ENCODE data around the gene DAZAP1. TPM values are rescaled to one million over a fixed set of nuclear protein-coding genes. Genes with fewer than 3 reads are reported as not detected.
A peak's percentile ranks its signal among the peaks of the same experiment; 100 is the strongest.

DAZAP1 gene
- total RNA-seq, 2 donors from 2014 or later, result 154 to 179 TPM

GRCh38 chr19:1416014-1416841 is 8.8 kb downstream of the DAZAP1 start:
- Histone ChIP-seq H3K36me3 (ENCODE audit: control insufficient read depth, insufficient read depth, low read length) (peaks cover 54% of the 10 kb centered on the region), H3K27ac (ENCODE audit: low read depth, low read length) (peak overlapping the region; percentile 3), H3K4me1 (ENCODE audit: control insufficient read depth, insufficient read depth, low read length) (peaks cover 6% of the 10 kb centered on the region), H3K9ac (ENCODE audit: extremely low read depth, low read length, poor library complexity, severe bottlenecking) (no peak overlapping the region), H3K9me3 (ENCODE audit: control insufficient read depth, low read length) (no peaks in the 10 kb centered on the region), H3K4me3 (ENCODE audit: low read length) (no peak overlapping the region), H3K27me3 (ENCODE audit: control insufficient read depth, insufficient read depth, low read length, poor library complexity, severe bottlenecking) (no peaks in the 10 kb centered on the region)
- H3K27me3 Mint-ChIP-seq (ENCODE audit: insufficient read depth), result no peaks in the 10 kb centered on the region
- peaks cover 17% of the 10 kb centered on the region for H3K4me1 Mint-ChIP-seq
- peak overlapping the region; percentile 92 for H3K27ac Mint-ChIP-seq
- no peak for DNase-seq
- TF ChIP-seq CTCF (conservative IDR thresholded peaks at IDR 0.05), result no peak
- WGBS, 2 experiments (ENCODE audit: insufficient coverage in 1 of 2, insufficient read length in 1 of 2), result 84 to 90% methylated on average over 22 to 28 of the region's 28 CpGs
- peak overlapping the region; percentile 38 for H3K4me3 Mint-ChIP-seq
- H3K36me3 Mint-ChIP-seq (ENCODE audit: low read depth), result peaks cover 37% of the 10 kb centered on the region
- H3K9me3 Mint-ChIP-seq, result no peaks in the 10 kb centered on the region

- Mint-ChIP-seq H3K4me3 (no peak overlapping the region), H3K27me3 (ENCODE audit: insufficient read depth) (no peaks in the 10 kb centered on the region), H3K27ac (peak overlapping the region; percentile 85), H3K4me1 (peaks cover 17% of the 10 kb centered on the region), H3K9me3 (no peaks in the 10 kb centered on the region), H3K36me3 (ENCODE audit: low read depth) (peaks cover 38% of the 10 kb centered on the region)
- Histone ChIP-seq H3K36me3 (ENCODE audit: control insufficient read depth, insufficient read depth, low read length) (peaks cover 62% of the 10 kb centered on the region), H3K4me1 (ENCODE audit: control insufficient read depth, insufficient read depth, low read length) (peaks cover 6% of the 10 kb centered on the region), H3K9ac (ENCODE audit: extremely low read depth, low read length, poor library complexity, severe bottlenecking) (no peak overlapping the region), H3K27me3 (ENCODE audit: control insufficient read depth, insufficient read depth, low read length, poor library complexity, severe bottlenecking) (no peaks in the 10 kb centered on the region), H3K4me3 (ENCODE audit: low read length) (no peak overlapping the region), H3K9me3 (ENCODE audit: control insufficient read depth, low read length) (no peaks in the 10 kb centered on the region), H3K27ac (ENCODE audit: low read depth, low read length) (no peak overlapping the region)
- DNase-seq, result no peak
- no peak for TF ChIP-seq CTCF (conservative IDR thresholded peaks at IDR 0.05)
- WGBS, 2 experiments (ENCODE audit: insufficient coverage in 1 of 2, insufficient read length in 1 of 2), result 96 to 99% methylated on average over 16 to 21 of the region's 21 CpGs
Measured at GRCh38 chr19:1417145-1417544, 9.8 kb downstream of the DAZAP1 start.

- no peak for TF ChIP-seq CTCF (conservative IDR thresholded peaks at IDR 0.05)
- Mint-ChIP-seq H3K27ac (peak overlapping the region; percentile 85), H3K4me1 (peaks cover 17% of the 10 kb centered on the region), H3K36me3 (ENCODE audit: low read depth) (peaks cover 43% of the 10 kb centered on the region), H3K9me3 (no peaks in the 10 kb centered on the region), H3K4me3 (no peak overlapping the region), H3K27me3 (ENCODE audit: insufficient read depth) (no peaks in the 10 kb centered on the region)
- no peak overlapping the region for H3K4me3 ChIP-seq (ENCODE audit: low read length)
- H3K27ac ChIP-seq (ENCODE audit: low read depth, low read length), result no peak overlapping the region
- peaks cover 69% of the 10 kb centered on the region for H3K36me3 ChIP-seq (ENCODE audit: control insufficient read depth, insufficient read depth, low read length)
- no peak for DNase-seq
- H3K4me1 ChIP-seq (ENCODE audit: control insufficient read depth, insufficient read depth, low read length), result peaks cover 6% of the 10 kb centered on the region
- H3K9ac ChIP-seq (ENCODE audit: extremely low read depth, low read length, poor library complexity, severe bottlenecking), result no peak overlapping the region
- WGBS, 2 experiments (ENCODE audit: insufficient coverage in 1 of 2, insufficient read length in 1 of 2), result 95 to 96% methylated on average over 26 to 30 of the region's 30 CpGs
- no peaks in the 10 kb centered on the region for H3K27me3 ChIP-seq (ENCODE audit: control insufficient read depth, insufficient read depth, low read length, poor library complexity, severe bottlenecking)
- no peaks in the 10 kb centered on the region for H3K9me3 ChIP-seq (ENCODE audit: control insufficient read depth, low read length)
Measured at GRCh38 chr19:1417681-1418495, 10.5 kb downstream of the DAZAP1 start.

Measured in endodermal cell (in vitro differentiated cells).